NCI-H2171 treated with DMSO at 0.1 percent for 48 hours (cell line): ENCODE measurements around the gene DOCK9.

Source experiments
- DNase-seq: peaks from one replicate; lab custom pipeline; 2025; lab: John Stamatoyannopoulos, UW

DOCK9 gene

DNA sequence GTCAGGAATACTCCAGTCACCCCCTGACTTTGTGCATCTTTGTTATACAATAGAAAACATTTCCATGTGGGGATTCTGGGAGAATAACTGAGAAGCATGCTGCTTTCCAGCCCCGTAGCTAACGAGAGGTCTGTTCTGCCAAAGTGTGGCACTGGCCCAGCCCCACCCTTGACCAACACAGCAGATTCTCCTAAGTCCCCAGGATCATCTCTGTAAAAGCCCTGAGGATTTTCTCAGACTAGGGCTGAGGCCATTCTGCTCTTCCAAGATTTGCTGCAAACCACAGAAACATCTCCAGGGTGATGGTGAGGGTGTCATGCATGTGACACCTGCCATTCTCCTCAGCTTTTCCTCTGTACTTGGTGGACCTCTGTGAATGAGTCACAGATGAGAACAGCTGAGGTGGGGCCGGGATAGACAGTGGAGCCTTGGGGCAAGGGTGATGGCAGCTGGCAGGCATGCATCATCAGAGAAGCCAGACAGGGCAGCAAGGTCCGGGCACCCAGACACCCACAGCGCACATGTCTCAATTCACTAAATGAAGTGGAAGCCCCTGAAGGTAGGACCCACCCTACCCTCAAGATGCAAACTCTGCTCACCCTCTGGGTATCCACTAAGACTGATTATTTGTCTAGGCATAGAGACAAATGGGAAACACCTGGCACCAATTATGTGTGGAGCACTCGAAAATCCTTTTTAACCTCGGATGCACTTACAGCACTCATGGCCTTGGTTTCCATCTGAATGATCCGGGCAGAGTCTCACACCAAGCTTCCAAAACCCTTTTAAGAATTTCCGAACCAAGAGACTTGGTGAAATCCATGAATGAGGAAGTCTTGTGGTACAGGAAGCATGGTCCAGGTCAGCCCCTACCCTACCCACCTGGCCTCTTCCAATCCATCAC, 20.1 kb upstream of the DOCK9 start:
- DNase-seq: peak; percentile 13

GRCh38 chr13:98997011-98997730, 19.3 kb upstream of the DOCK9 start:
- DNase-seq: no peak

- no peak for DNase-seq
Observed at GRCh38 chr13:98996046-98996445, 18.2 kb upstream of the DOCK9 start.

- DNase-seq: no peak
Observed at GRCh38 chr13:98994896-98995295, 17.0 kb upstream of the DOCK9 start.

GRCh38 chr13:98994080-98994479, 16.2 kb upstream of the DOCK9 start:
- peak; percentile 12 for DNase-seq

DNA sequence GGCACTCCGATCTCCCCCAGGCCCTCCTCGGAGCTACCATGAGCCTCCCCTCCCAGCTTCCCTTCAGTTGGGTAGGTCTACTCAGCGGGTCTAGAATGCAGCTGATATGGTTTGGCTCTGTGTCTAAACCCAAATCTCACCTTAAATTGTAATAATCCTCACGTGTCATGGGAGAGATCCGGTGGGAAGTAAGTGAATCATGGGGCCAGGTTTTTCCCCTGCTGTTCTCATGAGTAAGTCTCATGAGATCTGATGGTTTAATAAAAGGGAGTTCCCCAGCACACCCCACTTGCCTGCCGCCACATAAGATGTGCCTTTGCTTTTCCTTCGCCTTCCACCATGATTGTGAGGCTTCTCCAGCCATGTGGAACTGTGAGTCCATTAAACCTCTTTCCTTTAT, 14.5 kb upstream of the DOCK9 start:
- DNase-seq: no peak

- no peak for DNase-seq
Observed at GRCh38 chr13:98990701-98991100, 12.8 kb upstream of the DOCK9 start.

GRCh38 chr13:98989469-98990235, 11.8 kb upstream of the DOCK9 start:
- no peak for DNase-seq

- DNase-seq: no peak
Observed at GRCh38 chr13:98988780-98989179, 10.9 kb upstream of the DOCK9 start.

- no peak for DNase-seq
Observed at GRCh38 chr13:98988277-98988676, 10.4 kb upstream of the DOCK9 start.

GRCh38 chr13:98987275-98987674, 9.4 kb upstream of the DOCK9 start:
- no peak for DNase-seq

GRCh38 chr13:98986226-98986846, 8.5 kb upstream of the DOCK9 start:
- no peak for DNase-seq

DNA sequence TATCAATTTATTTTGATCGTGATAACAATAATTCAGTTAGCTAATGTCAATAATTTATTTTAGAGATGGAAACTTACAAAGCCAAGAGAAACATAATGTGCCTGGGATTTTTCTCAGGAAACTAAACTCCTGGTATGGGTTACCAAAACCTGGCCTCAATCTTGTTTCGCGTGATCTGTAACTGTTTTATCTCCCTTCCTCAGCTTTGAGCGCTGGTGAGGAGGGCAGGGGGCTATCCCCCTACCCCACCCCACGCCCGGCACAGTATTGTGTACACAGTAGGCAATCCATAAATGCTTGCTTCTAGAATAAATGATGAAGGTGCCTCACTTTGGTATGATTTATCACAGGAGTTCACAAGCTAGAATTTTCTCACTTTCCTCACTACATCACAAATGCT, 7.7 kb upstream of the DOCK9 start:
- no peak for DNase-seq

GRCh38 chr13:98984983-98985382, 7.1 kb upstream of the DOCK9 start:
- no peak for DNase-seq

DNA sequence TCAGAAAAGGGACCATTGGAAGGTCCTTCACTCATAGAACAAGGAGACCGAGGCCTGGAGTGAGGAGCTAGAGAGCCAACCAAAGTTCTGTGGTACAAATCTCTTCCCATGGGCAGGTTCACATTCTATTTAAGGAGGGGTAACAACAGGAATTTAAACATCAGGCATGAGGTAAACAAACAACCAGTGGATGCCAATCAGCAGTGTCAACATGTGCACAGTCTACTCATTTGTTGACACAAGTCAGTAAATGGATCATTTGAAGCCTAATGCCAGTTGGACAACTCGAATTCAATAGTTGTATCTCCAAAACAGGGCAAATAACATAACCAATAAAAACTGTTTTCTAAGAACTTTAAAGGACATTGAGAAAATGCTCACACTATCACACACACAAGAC, 6.3 kb upstream of the DOCK9 start:
- no peak for DNase-seq

DNA sequence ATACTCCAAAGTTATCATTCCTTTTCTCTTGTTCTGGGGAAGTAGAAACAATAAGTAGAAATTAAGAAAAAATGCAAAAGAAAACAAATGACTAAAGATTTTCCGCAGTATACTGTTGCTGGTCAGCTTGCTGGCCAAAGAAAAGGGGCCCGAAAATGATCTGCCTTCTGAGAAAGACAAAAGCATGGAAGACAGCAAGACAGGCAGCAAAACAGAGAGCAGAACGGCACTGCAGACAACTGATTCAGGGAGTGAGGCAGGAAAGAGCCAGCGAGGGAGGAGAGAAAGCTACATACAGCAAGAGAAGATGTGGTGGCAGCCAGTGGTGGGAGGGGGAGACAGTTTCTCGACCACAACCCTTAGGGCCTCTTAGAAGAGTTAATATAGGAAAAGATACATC, 5.3 kb upstream of the DOCK9 start:
- no peak for DNase-seq

- DNase-seq: no peak
Observed at GRCh38 chr13:98981369-98982080, 3.7 kb upstream of the DOCK9 start.

DNA sequence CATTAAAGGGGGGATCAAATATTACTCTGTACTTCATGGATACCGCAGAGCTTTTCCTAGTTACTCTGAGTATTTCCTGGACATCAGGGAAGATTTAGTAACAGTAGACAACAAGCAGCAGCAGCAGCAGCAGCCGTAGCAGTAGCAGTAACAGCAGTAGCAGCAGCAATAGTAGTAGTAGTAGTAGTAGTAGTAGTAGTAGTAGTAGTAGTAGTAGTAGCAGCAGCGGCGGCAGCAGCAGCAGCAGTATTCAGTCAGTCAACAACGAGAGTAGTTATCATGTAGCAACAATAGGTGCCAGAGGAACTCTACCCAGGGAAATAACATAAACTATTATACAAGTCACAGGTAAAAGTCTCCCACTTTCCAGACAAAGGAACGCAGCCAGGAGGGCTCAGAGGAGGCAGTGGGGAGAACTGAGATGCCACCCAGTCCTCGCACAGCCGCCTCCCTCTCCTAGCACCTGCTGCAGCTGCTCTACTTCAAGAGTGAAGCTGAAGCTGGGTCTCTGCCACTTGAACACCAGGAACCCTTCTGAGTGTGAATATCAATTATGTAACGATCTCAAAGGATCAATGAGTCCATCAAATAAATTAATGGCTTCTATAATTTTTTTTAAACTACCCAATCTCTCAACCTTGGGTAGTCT, 1.3 kb upstream of the DOCK9 start:
- no peak for DNase-seq

DNA sequence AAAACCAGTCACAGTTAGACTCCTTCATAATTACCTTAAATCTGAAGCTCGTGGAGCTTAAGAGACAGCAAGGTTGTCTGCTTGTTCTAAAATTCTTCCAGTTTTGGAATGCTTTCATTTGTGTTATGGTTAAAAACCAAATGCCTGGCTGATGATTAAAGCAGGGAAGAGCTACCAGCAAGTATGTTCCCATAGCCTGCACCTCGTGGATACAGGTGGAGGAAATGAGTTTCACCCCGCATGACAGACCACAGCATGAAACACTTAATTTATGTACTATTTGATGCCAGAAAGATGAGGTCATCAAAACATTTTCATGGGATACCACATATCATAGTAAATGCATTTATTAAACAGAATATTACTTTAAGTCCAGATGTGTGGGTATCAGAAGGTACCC, 416 bp upstream of the DOCK9 start:
- no peak for DNase-seq

DNA sequence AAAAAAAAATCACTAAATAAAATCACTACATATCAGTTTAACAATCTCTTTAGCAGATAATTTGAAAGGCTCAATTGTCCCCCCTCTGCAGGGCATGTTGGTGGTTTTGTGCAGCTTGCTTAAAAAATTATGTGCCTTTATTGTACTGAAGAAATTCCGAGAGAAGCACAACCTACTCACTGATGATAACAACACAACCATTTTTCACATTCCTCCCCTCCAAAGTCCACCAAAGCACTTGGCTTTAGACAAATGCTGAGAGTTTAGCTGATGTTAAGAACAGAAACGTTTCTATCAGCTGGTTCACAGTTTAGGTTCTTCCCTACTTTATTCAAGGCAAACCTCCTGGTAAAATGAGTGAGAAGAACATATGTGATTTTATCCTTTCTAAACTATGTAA, 923 bp downstream of the DOCK9 start:
- DNase-seq: no peak

DNA sequence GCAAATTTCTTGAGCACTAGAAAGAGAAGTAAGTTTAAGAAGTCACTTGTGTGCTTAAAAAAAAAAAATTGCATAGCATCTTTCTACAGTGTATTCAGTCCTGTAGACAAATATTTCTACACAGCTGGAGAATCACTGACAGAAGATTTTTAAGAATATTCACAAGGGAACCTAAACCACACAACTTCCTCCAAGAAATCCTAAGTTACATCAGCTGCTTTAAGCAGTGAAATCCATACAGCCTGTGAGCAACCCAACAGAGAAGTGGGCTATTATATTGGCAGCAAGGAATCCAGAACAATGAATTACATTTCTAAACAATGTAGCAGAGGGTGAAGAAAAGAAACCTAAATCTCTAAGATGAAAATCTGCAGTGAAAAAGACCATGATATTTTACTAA, 1.5 kb downstream of the DOCK9 start:
- DNase-seq: no peak
